ENCODE data around the gene PPP1R8.
"Not testable (repeated sequence)": the region's sequence is repeated elsewhere in the genome, so short reads cannot be mapped to it uniquely, and the experiment has no call there.

The PPP1R8 gene

GRCh38 chr1:27833470-27833869 is 2.9 kb downstream of the PPP1R8 start:
- no peak overlapping the region for H3K27ac ChIP-seq
- no peak for TF ChIP-seq CTCF (IDR thresholded peaks at IDR 0.05)
- no peak for TF ChIP-seq ZFX (IDR thresholded peaks at IDR 0.05; ENCODE audit: borderline replicate concordance)

- H3K27ac ChIP-seq: no peak overlapping the region
- TF ChIP-seq CTCF (IDR thresholded peaks at IDR 0.05) (no peak), ZFX (IDR thresholded peaks at IDR 0.05; ENCODE audit: borderline replicate concordance) (no peak)
Measured at GRCh38 chr1:27835046-27835445, 4.5 kb downstream of the PPP1R8 start.

DNA sequence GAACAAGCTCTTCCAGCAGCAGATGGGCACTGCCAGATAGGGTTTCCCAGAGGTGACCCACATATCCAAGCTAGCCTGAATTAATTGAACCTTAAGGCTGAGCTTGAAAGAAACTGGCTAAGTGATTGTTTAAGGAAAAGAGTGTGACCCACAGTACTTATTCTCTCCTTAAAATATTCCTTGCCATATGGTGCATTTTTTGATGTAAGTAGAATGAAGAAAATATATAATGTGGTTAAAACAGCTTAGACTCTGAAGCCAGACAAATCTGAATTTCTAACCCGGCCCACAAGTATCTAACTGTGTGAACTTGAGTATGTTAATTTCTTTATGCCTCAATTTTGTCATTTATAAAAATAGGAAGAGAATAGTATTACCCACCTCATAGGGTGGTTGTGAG is 4.9 kb downstream of the PPP1R8 start:
- no peak overlapping the region for H3K27ac ChIP-seq
- no peak for TF ChIP-seq ZFX (IDR thresholded peaks at IDR 0.05; ENCODE audit: borderline replicate concordance)
- TF ChIP-seq CTCF (IDR thresholded peaks at IDR 0.05): no peak

DNA sequence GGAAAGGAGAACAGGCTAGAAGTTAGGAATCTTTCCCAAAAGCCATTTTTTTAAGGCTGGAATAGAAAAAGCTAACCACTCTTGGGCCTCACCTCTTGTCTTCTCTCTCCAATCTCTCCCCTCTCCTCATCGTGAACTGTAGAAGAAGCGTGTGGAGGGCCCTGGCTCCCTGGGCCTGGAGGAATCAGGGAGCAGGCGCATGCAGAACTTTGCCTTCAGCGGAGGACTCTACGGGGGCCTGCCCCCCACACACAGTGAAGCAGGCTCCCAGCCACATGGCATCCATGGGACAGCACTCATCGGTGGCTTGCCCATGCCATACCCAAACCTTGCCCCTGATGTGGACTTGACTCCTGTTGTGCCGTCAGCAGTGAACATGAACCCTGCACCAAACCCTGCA is 19.4 kb downstream of the PPP1R8 start:
- no peak for TF ChIP-seq ZFX (IDR thresholded peaks at IDR 0.05; ENCODE audit: borderline replicate concordance)
- TF ChIP-seq CTCF (IDR thresholded peaks at IDR 0.05): no peak
- H3K27ac ChIP-seq: no peak overlapping the region

GRCh38 chr1:27855085-27855484 is 24.5 kb downstream of the PPP1R8 start:
- TF ChIP-seq ZFX (IDR thresholded peaks at IDR 0.05; ENCODE audit: borderline replicate concordance) (no peak), CTCF (IDR thresholded peaks at IDR 0.05) (no peak)

DNA sequence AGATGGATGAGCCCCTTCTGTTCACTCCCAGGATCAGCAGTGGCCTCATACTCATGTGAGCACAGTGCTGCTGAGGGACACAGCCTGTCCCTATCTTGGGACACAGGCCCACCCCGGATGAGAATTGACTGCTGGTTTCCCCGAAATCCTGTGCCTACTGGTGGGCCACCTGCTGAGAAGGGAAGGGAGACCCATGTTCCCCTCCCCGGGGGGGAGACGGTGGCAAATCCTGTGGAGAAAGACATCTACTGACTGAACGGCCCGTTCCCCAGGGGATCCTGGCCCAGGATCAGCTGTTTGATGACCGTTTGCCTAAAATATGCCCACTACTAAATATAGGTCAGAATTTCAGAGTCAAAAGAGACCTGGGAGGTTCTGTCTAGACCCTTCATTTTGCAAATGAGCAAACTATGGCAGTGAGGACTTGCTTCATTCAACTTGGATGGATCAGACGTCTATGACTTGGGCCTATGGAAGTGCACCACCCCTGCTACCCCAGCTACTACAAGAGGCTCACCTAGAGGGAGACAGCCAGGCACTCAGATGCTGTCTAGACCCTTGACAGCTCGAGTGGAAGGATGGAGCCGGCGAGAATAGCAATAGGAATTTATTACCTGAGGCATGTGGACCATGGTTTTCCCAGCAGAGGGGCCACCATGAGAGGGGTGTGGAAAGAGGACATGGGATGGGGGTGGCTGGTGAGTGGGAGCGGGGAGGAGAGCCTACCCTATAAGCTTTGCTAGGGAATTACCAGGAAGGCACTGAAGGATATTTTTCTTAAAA is 26.2 kb downstream of the PPP1R8 start:
- TF ChIP-seq CTCF (IDR thresholded peaks at IDR 0.05) (no peak), ZFX (IDR thresholded peaks at IDR 0.05; ENCODE audit: borderline replicate concordance) (no peak)
- no peak overlapping the region for H3K27ac ChIP-seq

More at GRCh38 chr1:27855085-27855484, 24.5 kb downstream of the PPP1R8 start:
- H3K27ac ChIP-seq: no peak overlapping the region

DNA sequence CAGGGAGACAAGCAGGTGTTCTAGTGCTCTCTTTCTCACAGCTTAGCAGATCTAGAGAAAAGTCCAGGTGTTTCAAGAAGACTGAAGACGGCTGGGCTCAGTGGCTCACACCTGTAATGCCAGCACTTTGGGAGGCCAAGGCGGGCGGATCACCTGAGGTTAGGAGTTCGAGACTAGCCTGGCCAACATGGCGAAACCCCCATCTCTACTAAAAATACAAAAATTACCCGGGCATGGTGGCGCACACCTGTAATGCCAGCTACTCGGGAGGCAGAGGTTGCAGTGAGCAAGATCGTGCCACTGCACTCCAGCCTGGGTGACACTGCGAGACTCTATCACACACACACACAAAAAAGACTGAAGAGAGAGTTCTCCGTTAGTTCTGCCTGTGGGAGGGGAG is 27.0 kb downstream of the PPP1R8 start:
- not testable (repeated sequence) for H3K27ac ChIP-seq

Data from 22Rv1 (cell line).